NT2/D1 (cell line): ENCODE measurements around the gene TRIM46.

Experiments
- DNase-seq: peaks from one replicate; pipeline ENCODE4 v3.0.0-alpha.2; 2011; ENCODE audit warnings: low read depth, low spot score
- H3K27me3 ChIP-seq: 2 replicates; pipeline ENCODE4 v1.6.0; 2011; ENCODE audit warnings: mild to moderate bottlenecking; ENCODE audit not compliant: insufficient read length, insufficient read depth
- H3K36me3 ChIP-seq: 2 replicates; pipeline ENCODE4 v1.6.1; 2011; ENCODE audit warnings: mild to moderate bottlenecking, low read length, mixed read lengths; ENCODE audit not compliant: insufficient read depth, insufficient read length
- H3K4me1 ChIP-seq: 2 replicates; pipeline ENCODE4 v1.5.1; 2011; ENCODE audit not compliant: insufficient read depth, insufficient read length
- H3K4me3 ChIP-seq: 2 replicates; pipeline ENCODE4 v1.5.1; 2011; ENCODE audit warnings: low read depth; ENCODE audit not compliant: insufficient read length
- H3K9ac ChIP-seq: 2 replicates; pipeline ENCODE4 v1.6.0; 2011; ENCODE audit warnings: low read depth; ENCODE audit not compliant: insufficient read length
- H3K9me3 ChIP-seq: 2 replicates; pipeline ENCODE4 v1.5.1; 2011; ENCODE audit warnings: mild to moderate bottlenecking, low read length; ENCODE audit not compliant: insufficient read depth
- SUZ12 ChIP-seq: IDR thresholded peaks from 2 replicates; pipeline ENCODE4 v1.6.1; 2011; ENCODE audit not compliant: insufficient read length, insufficient read depth; ENCODE audit errors: extremely low read depth
- YY1 ChIP-seq: IDR thresholded peaks from 2 replicates; pipeline ENCODE4 v1.6.1; 2011; ENCODE audit not compliant: insufficient read length, insufficient read depth
- ZNF274 ChIP-seq: IDR thresholded peaks from 2 replicates; pipeline ENCODE4 v1.6.1; 2011; ENCODE audit warnings: mild to moderate bottlenecking, low read depth, low read length

The TRIM46 gene

GRCh38 chr1:155177192-155177917 is 3.7 kb downstream of the TRIM46 start:
- Histone ChIP-seq H3K4me3 (no peak overlapping the region), H3K36me3 (peaks cover 42% of the 10 kb centered on the region), H3K9me3 (no peaks in the 10 kb centered on the region), H3K9ac (no peak overlapping the region), H3K4me1 (peaks cover 13% of the 10 kb centered on the region), H3K27me3 (peaks cover 8% of the 10 kb centered on the region)
- no peak for TF ChIP-seq YY1
- TF ChIP-seq ZNF274 = no peak
- TF ChIP-seq SUZ12 = no peak
- DNase-seq = no peak

GRCh38 chr1:155177918-155178281 is 4.3 kb downstream of the TRIM46 start:
- H3K9me3 ChIP-seq = no peaks in the 10 kb centered on the region
- DNase-seq = no peak
- no peak overlapping the region for H3K4me3 ChIP-seq
- no peak overlapping the region for H3K9ac ChIP-seq
- peaks cover 8% of the 10 kb centered on the region for H3K27me3 ChIP-seq
- TF ChIP-seq YY1 = no peak
- no peak for TF ChIP-seq ZNF274
- TF ChIP-seq SUZ12 = no peak
- H3K4me1 ChIP-seq = peaks cover 13% of the 10 kb centered on the region
- H3K36me3 ChIP-seq = peaks cover 42% of the 10 kb centered on the region

GRCh38 chr1:155178441-155179111 is 4.9 kb downstream of the TRIM46 start:
- Histone ChIP-seq H3K27me3 (peaks cover 8% of the 10 kb centered on the region), H3K9ac (no peak overlapping the region), H3K4me1 (peaks cover 13% of the 10 kb centered on the region), H3K36me3 (peaks cover 45% of the 10 kb centered on the region), H3K4me3 (no peak overlapping the region), H3K9me3 (no peaks in the 10 kb centered on the region)
- TF ChIP-seq YY1 (no peak), SUZ12 (no peak), ZNF274 (no peak)
- no peak for DNase-seq

GRCh38 chr1:155179112-155180031 is 5.7 kb downstream of the TRIM46 start:
- Histone ChIP-seq H3K9me3 (no peaks in the 10 kb centered on the region), H3K36me3 (peaks cover 52% of the 10 kb centered on the region), H3K4me1 (peaks cover 11% of the 10 kb centered on the region), H3K4me3 (no peak overlapping the region), H3K9ac (no peak overlapping the region), H3K27me3 (peaks cover 8% of the 10 kb centered on the region)
- TF ChIP-seq ZNF274 (no peak), SUZ12 (no peak), YY1 (no peak)
- no peak for DNase-seq

- no peak overlapping the region for H3K9ac ChIP-seq
- H3K4me1 ChIP-seq = peaks cover 21% of the 10 kb centered on the region
- peaks cover 57% of the 10 kb centered on the region for H3K36me3 ChIP-seq
- no peak for TF ChIP-seq SUZ12
- TF ChIP-seq YY1 = no peak
- TF ChIP-seq ZNF274 = no peak
- no peak for DNase-seq
- H3K9me3 ChIP-seq = no peaks in the 10 kb centered on the region
- no peak overlapping the region for H3K4me3 ChIP-seq
- H3K27me3 ChIP-seq = no peaks in the 10 kb centered on the region
Measured at GRCh38 chr1:155181371-155182051, 7.9 kb downstream of the TRIM46 start.

- H3K4me1 ChIP-seq = peaks cover 22% of the 10 kb centered on the region
- no peaks in the 10 kb centered on the region for H3K27me3 ChIP-seq
- no peak for TF ChIP-seq YY1
- TF ChIP-seq ZNF274 = no peak
- TF ChIP-seq SUZ12 = no peak
- no peak for DNase-seq
- H3K4me3 ChIP-seq = no peak overlapping the region
- H3K9me3 ChIP-seq = no peaks in the 10 kb centered on the region
- no peak overlapping the region for H3K9ac ChIP-seq
- H3K36me3 ChIP-seq = peaks cover 53% of the 10 kb centered on the region
Measured at GRCh38 chr1:155182052-155182550, 8.5 kb downstream of the TRIM46 start.
